SK-N-SH (cell line): Measurements from ENCODE around the gene CDK13. TPM values are rescaled to one million over a fixed set of nuclear protein-coding genes. Genes with fewer than 3 reads are reported as not detected.

Source experiments
- CTCF ChIA-PET: fragments of 300-600, 350-600 bp; formaldehyde crosslinking; extraction: SDS; loops from one replicate; lab custom pipeline; 2021; lab: Yijun Ruan, JAX
- POLR2A ChIA-PET: fragments of 350-600 bp; sonication (Branson Sonifier 250); formaldehyde crosslinking; extraction: SDS; loops from one replicate; lab custom pipeline; 2020; ENCODE audit warnings: antibody characterized with exemption, inconsistent platforms; lab: Yijun Ruan, JAX
- DNase-seq: peaks from one replicate; pipeline ENCODE4 v3.0.0; 2012
- H2AFZ ChIP-seq: fragments of 200-600 bp; sonication (generic); 2 replicates; pipeline ENCODE4 v1.8.1; 2016; ENCODE audit warnings: antibody characterized with exemption, mild to moderate bottlenecking, low read depth
- H3F3A ChIP-seq: fragments of 200-600 bp; sonication (generic); replicated peaks from 2 replicates; pipeline ENCODE3; 2016; ENCODE audit warnings: antibody characterized with exemption, mild to moderate bottlenecking; ENCODE audit not compliant: insufficient read depth
- H3K27ac ChIP-seq, 2 experiments: fragments of 200-500 bp in 1 of 2; fragments of 200-600 bp in 1 of 2; sonication (Bioruptor generic) in 1 of 2; sonication (generic), shearing (Covaris generic) in 1 of 2; 2 replicates each; pipeline versions ENCODE4 v1.5.1 to v1.6.1; 2014 to 2016; ENCODE audit warnings: low read depth in 2 of 2, inconsistent platforms in 1 of 2, low read length in 1 of 2, mild to moderate bottlenecking in 1 of 2, mixed read lengths in 1 of 2
- H3K27me3 ChIP-seq: fragments of 200-600 bp; sonication (generic), shearing (Covaris generic); 2 replicates; pipeline ENCODE4 v1.6.1; 2016; ENCODE audit warnings: mixed run types; ENCODE audit not compliant: insufficient read depth
- H3K36me3 ChIP-seq, 2 experiments: fragments of 200-500 bp in 1 of 2; fragments of 200-600 bp in 1 of 2; sonication (Bioruptor generic) in 1 of 2; sonication (generic) in 1 of 2; replicated peaks in 1 of 2; 2 replicates each; pipeline versions ENCODE3 to v1.5.1; 2014 to 2016; ENCODE audit warnings: low read length in 1 of 2, mild to moderate bottlenecking in 1 of 2; ENCODE audit not compliant: insufficient read depth in 2 of 2, control insufficient read depth in 1 of 2
- H3K4me1 ChIP-seq, 2 experiments: fragments of 200-500 bp in 1 of 2; fragments of 200-600 bp in 1 of 2; sonication (Bioruptor generic) in 1 of 2; sonication (generic), shearing (Covaris generic) in 1 of 2; 2 replicates each; pipeline versions ENCODE4 v1.5.1 to v1.6.1; 2014 to 2016; ENCODE audit warnings: low read depth in 1 of 2, low read length in 1 of 2, mixed run types in 1 of 2; ENCODE audit not compliant: insufficient read depth in 2 of 2, control insufficient read depth in 1 of 2
- H3K4me2 ChIP-seq: fragments of 200-600 bp; sonication (generic), shearing (Covaris generic); 2 replicates; pipeline ENCODE4 v1.6.1; 2017; ENCODE audit warnings: mixed run types
- H3K4me3 ChIP-seq, 2 experiments: fragments of 200-500 bp in 1 of 2; fragments of 200-600 bp in 1 of 2; sonication (Bioruptor generic) in 1 of 2; sonication (generic), shearing (Covaris generic) in 1 of 2; 2 replicates each; pipeline versions ENCODE4 v1.5.1 to v1.8.1; 2014 to 2016; ENCODE audit warnings: low read depth in 2 of 2, inconsistent platforms in 1 of 2, low read length in 1 of 2, mild to moderate bottlenecking in 1 of 2, mixed read lengths in 1 of 2, moderate library complexity in 1 of 2
- H3K79me2 ChIP-seq: fragments of 200-600 bp; sonication (generic); 2 replicates; pipeline ENCODE4 v1.8.1; 2017; ENCODE audit warnings: mild to moderate bottlenecking; ENCODE audit not compliant: insufficient read depth
- H3K9ac ChIP-seq: fragments of 200-600 bp; sonication (generic); 2 replicates; pipeline ENCODE4 v1.6.1; 2017; ENCODE audit warnings: mixed run types
- H3K9me2 ChIP-seq: fragments of 200-600 bp; sonication (generic); 2 replicates; pipeline ENCODE4 v1.6.1; 2017; ENCODE audit warnings: mixed run types
- H3K9me3 ChIP-seq: fragments of 200-600 bp; sonication (generic); 2 replicates; pipeline ENCODE4 v1.6.1; 2017; ENCODE audit warnings: mixed run types, mild to moderate bottlenecking, moderate library complexity
- H4K20me1 ChIP-seq: fragments of 200-600 bp; sonication (generic); 2 replicates; pipeline ENCODE4 v1.6.1; 2017; ENCODE audit warnings: mild to moderate bottlenecking, mixed run types; ENCODE audit not compliant: insufficient read depth
- CTCF ChIP-seq: fragments of 200-600 bp; sonication (generic); IDR thresholded peaks from 2 replicates; pipeline ENCODE4 v1.6.1; 2017; ENCODE audit warnings: antibody characterized with exemption, mild to moderate bottlenecking, moderate library complexity
- ELF1 ChIP-seq: IDR thresholded peaks from 2 replicates; pipeline ENCODE4 v1.4.0; 2012
- EZH2phosphoT487 ChIP-seq: fragments of 200-600 bp; sonication (generic); IDR thresholded peaks from 2 replicates; pipeline ENCODE4 v1.6.1; 2017; ENCODE audit warnings: low read depth, mixed run types, mild to moderate bottlenecking, antibody characterized with exemption, moderate library complexity, borderline replicate concordance
- FOXJ3 ChIP-seq: sonication (generic); formaldehyde crosslinking; IDR thresholded peaks from 2 replicates; pipeline ENCODE4 v1.5.1; 2020; ENCODE audit warnings: mild to moderate bottlenecking, missing genetic modification reagents
- GATA2 ChIP-seq: sonication (generic); formaldehyde crosslinking; IDR thresholded peaks from 2 replicates; pipeline ENCODE4 v1.5.0; 2020; ENCODE audit warnings: mild to moderate bottlenecking, missing genetic modification reagents
- MEF2A ChIP-seq: IDR thresholded peaks from 2 replicates; pipeline ENCODE4 v1.4.0; 2012; ENCODE audit warnings: low read depth, borderline replicate concordance
- NRF1 ChIP-seq: IDR thresholded peaks from 2 replicates; pipeline ENCODE4 v1.6.1; 2012; ENCODE audit warnings: low read depth, mild to moderate bottlenecking, low read length
- PBX3 ChIP-seq: IDR thresholded peaks from 2 replicates; pipeline ENCODE4; 2012
- POLR2AphosphoS5 ChIP-seq: IDR thresholded peaks from 2 replicates; pipeline ENCODE4 v1.6.1; 2012; ENCODE audit warnings: low read depth, low read length
- RAD21 ChIP-seq: IDR thresholded peaks from 2 replicates; pipeline ENCODE4 v1.6.1; 2012; ENCODE audit warnings: mild to moderate bottlenecking, low read length
- RXRA ChIP-seq: IDR thresholded peaks from 2 replicates; pipeline ENCODE4 v1.4.0; 2012; ENCODE audit warnings: low read depth, mild to moderate bottlenecking, borderline replicate concordance
- SMC3 ChIP-seq: IDR thresholded peaks from 2 replicates; pipeline ENCODE4 v1.6.1; 2012; ENCODE audit warnings: low read depth, low read length, improper control_type of control experiment
- TAF1 ChIP-seq: IDR thresholded peaks from 2 replicates; pipeline ENCODE4 v1.6.1; 2012; ENCODE audit warnings: low read depth, mild to moderate bottlenecking, low read length, moderate library complexity, borderline replicate concordance
- TCF12 ChIP-seq: IDR thresholded peaks from 2 replicates; pipeline ENCODE4 v1.4.0; 2012
- USF1 ChIP-seq: IDR thresholded peaks from 2 replicates; pipeline ENCODE4 v1.4.0; 2012; ENCODE audit warnings: low read depth, borderline replicate concordance
- YY1 ChIP-seq: IDR thresholded peaks from 2 replicates; pipeline ENCODE4 v1.4.0; 2012; ENCODE audit warnings: low read depth, mild to moderate bottlenecking
- WGBS: methylation state at CpG from one replicate; pipeline ENCODE4 v1.1.6; 2017; ENCODE audit warnings: low lambda C conversion rate; 5-methylcytosine and 5-hydroxymethylcytosine counted together
- polyA plus RNA-seq, 3 experiments: library from polyadenylated mRNA; depleted of rRNA; stranded (reverse); fragments of >200 nt; gene quantifications; 2 replicates each; pipeline ENCODE4 v1.2.3, GENCODE V29; 2012
- TF ChIP-seq, protein P1 (sequence below): fragments of 150-350 bp; IDR thresholded peaks from 2 replicates; pipeline ENCODE4 v1.6.1; 2016; ENCODE audit warnings: mild to moderate bottlenecking, low read depth, low read length
- TF ChIP-seq, protein P2 (sequence below): IDR thresholded peaks from 2 replicates; pipeline ENCODE4 v1.4.0; 2012; ENCODE audit warnings: low read depth, borderline replicate concordance

The CDK13 gene
- polyA plus RNA-seq, 1 of the 3 experiments (the other 2 are of a cell fraction) = 23.1 TPM

- TF ChIP-seq PBX3 = no peak
- no peak for TF ChIP-seq RXRA
- TF ChIP-seq TCF12 = no peak
- TF ChIP-seq, all 33 proteins: peak for 0
Measured at GRCh38 chr7:40024841-40025240, 74.8 kb downstream of the CDK13 start (continued).

DNA sequence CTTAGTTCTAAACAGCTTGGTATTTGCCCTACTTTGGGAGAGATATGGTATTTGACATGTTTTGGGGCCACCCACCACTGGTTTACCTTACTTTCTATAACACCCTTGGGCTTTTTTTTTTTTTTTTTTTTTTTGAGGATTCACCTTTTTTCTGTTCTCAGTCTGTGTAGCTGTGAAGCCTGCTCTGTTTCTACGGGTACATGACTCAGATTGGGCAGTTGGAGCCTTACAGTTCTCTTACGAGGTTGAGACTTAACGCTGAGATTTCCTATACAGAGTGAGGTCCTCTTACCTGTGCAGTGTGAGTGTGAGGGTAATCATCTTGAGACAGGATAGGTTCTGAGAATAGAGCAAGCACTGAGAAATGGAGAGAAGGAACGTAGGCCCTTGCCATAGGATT is 77.5 kb downstream of the CDK13 start:
- H3F3A ChIP-seq = no peaks in the 10 kb centered on the region
- peaks cover 14 to 35% of the 10 kb centered on the region in 2 experiments for H3K36me3 ChIP-seq
- no peaks in the 10 kb centered on the region for H3K9me3 ChIP-seq
- H2AFZ ChIP-seq = no peak overlapping the region
- no peaks in the 10 kb centered on the region for H3K27me3 ChIP-seq
- no peak overlapping the region for H3K4me2 ChIP-seq
- no peak overlapping the region for H3K9ac ChIP-seq
- peaks cover 33% of the 10 kb centered on the region for H3K79me2 ChIP-seq
- no peaks in the 10 kb centered on the region for H3K4me1 ChIP-seq
- TF ChIP-seq ELF1 (no peak), NRF1 (no peak), CTCF (no peak), POLR2AphosphoS5 (no peak), YY1 (no peak), SMC3 (no peak)
- H3K9me2 ChIP-seq = no peaks in the 10 kb centered on the region
- WGBS = 98% methylated on average over 4 of the region's 4 CpGs
- ChIA-PET POLR2A (no interaction called here), CTCF (interaction anchor here (0.6 to 2.2 kb wide), 6 partner anchors 14 to 447 kb away, joined by 3 to 5 read pairs (median 3); no protein-coding TSS in a partner anchor)
- DNase-seq = no peak
- no peak overlapping the region for H3K27ac ChIP-seq
- H3K4me3 ChIP-seq = no peak overlapping the region
- no peaks in the 10 kb centered on the region for H4K20me1 ChIP-seq

DNA sequence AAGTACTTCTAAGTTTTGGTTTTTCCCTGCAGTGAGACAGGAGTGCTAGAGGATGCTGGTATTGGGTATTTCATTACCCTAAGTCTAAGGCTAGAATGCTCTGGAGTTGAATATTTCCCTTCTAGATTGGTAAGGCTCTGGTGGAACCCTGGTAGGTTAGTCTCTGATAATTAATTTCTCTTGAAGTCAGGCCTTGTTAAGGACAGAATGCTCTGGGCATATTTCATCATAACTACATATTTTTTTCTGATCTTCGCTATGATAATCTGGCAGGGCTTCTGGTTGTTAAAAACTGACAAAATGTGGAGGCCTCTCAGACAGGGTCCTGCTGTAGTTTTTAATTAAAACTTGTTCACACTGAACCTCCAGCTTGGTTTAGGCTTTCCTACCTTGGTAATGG is 83.8 kb downstream of the CDK13 start:
- no peak for TF ChIP-seq EZH2phosphoT487
- TF ChIP-seq POLR2AphosphoS5 = no peak
- no peak for TF ChIP-seq GATA2 (CRISPR knock-in tag)
- TF ChIP-seq, protein P1, sequence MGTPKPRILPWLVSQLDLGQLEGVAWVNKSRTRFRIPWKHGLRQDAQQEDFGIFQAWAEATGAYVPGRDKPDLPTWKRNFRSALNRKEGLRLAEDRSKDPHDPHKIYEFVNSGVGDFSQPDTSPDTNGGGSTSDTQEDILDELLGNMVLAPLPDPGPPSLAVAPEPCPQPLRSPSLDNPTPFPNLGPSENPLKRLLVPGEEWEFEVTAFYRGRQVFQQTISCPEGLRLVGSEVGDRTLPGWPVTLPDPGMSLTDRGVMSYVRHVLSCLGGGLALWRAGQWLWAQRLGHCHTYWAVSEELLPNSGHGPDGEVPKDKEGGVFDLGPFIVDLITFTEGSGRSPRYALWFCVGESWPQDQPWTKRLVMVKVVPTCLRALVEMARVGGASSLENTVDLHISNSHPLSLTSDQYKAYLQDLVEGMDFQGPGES = no peak
- no peak for TF ChIP-seq FOXJ3 (CRISPR knock-in tag)
- no peak for TF ChIP-seq USF1
- TF ChIP-seq MEF2A = no peak
- no peak for TF ChIP-seq TAF1
- TF ChIP-seq NRF1 = no peak
- no peak for TF ChIP-seq RAD21
- no peak for TF ChIP-seq RXRA
- TF ChIP-seq, protein P2, sequence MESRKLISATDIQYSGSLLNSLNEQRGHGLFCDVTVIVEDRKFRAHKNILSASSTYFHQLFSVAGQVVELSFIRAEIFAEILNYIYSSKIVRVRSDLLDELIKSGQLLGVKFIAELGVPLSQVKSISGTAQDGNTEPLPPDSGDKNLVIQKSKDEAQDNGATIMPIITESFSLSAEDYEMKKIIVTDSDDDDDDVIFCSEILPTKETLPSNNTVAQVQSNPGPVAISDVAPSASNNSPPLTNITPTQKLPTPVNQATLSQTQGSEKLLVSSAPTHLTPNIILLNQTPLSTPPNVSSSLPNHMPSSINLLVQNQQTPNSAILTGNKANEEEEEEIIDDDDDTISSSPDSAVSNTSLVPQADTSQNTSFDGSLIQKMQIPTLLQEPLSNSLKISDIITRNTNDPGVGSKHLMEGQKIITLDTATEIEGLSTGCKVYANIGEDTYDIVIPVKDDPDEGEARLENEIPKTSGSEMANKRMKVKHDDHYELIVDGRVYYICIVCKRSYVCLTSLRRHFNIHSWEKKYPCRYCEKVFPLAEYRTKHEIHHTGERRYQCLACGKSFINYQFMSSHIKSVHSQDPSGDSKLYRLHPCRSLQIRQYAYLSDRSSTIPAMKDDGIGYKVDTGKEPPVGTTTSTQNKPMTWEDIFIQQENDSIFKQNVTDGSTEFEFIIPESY = no peak
- Histone ChIP-seq H3K4me3 (no peak overlapping the region), H3K79me2 (peaks cover 43% of the 10 kb centered on the region), H3K9me3 (peaks cover 8% of the 10 kb centered on the region; the same call in 1 of the 2 replicates), H2AFZ (no peak overlapping the region), H3K36me3 (peaks cover 0 to 45% of the 10 kb centered on the region in 2 experiments), H3K4me1 (peaks cover 0 to 6% of the 10 kb centered on the region in 2 experiments; a peak in 2 of 4 replicates), H3F3A (peaks cover 16% of the 10 kb centered on the region), H4K20me1 (no peaks in the 10 kb centered on the region; the same call in 1 of the 2 replicates), H3K4me2 (no peak overlapping the region), H3K9me2 (no peaks in the 10 kb centered on the region), H3K27ac (no peak overlapping the region), H3K9ac (no peak overlapping the region), H3K27me3 (no peaks in the 10 kb centered on the region)
- ChIA-PET CTCF (interaction anchor here (1.0 to 3.1 kb wide), 4 partner anchors 13 to 138 kb away, joined by 3 to 14 read pairs (median 6); partner anchors contain the start of genes MPLKIP and SUGCT), POLR2A (no interaction called here)
- WGBS = 100% methylated on average over 1 of the region's 1 CpG
- DNase-seq = no peak
